Measurements from ENCODE around the gene CARMIL1. TPM values are rescaled to one million over a fixed set of nuclear protein-coding genes. Genes with fewer than 3 reads are reported as not detected.

CARMIL1 gene
- total RNA-seq, 4 donors from 2014 or later = 6.2 to 17.2 (median 11.5) TPM

DNA sequence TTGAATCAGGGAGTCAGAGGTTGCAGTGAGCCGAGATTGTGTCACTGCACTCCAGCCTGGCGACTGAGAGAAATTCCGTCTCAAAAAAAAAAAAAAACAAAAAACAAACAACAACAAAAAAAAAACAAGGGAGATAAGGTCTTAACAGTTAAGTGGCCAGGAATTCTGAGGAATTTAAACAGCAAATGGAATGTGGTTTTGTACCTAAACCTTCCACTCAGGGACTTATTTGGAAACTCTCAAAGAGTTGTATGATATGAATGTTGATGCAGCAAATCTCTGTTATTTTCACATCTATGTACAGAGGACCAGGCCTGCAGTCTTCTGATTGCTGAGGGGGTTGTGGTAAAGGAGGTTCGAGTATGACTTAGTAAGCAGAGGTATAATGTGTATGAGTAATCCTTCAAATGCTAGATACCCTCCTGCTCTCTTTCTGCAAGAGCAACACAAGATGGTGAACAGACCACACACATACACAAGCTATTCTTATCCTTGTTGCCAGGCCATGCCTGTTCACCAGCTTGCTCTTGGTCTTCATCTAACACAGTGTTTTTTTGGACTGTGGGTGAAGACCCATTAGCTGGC is 197.9 kb downstream of the CARMIL1 start:
- ATAC-seq = no peak
- Histone ChIP-seq H3K4me1 (no peaks in the 10 kb centered on the region), H3K36me3 (no peaks in the 10 kb centered on the region), H3K27me3 (no peaks in the 10 kb centered on the region), H3K4me3 (no peak overlapping the region), H3K27ac (no peak overlapping the region), H3K9me3 (no peaks in the 10 kb centered on the region)
- 71 to 74% methylated on average over 3 to 4 of the region's 4 CpGs for WGBS, 2 donors (ENCODE audit: low coverage in 1 of 2)
- no peak for TF ChIP-seq POLR2AphosphoS5 (IDR thresholded peaks at IDR 0.05)
- TF ChIP-seq, protein P1, sequence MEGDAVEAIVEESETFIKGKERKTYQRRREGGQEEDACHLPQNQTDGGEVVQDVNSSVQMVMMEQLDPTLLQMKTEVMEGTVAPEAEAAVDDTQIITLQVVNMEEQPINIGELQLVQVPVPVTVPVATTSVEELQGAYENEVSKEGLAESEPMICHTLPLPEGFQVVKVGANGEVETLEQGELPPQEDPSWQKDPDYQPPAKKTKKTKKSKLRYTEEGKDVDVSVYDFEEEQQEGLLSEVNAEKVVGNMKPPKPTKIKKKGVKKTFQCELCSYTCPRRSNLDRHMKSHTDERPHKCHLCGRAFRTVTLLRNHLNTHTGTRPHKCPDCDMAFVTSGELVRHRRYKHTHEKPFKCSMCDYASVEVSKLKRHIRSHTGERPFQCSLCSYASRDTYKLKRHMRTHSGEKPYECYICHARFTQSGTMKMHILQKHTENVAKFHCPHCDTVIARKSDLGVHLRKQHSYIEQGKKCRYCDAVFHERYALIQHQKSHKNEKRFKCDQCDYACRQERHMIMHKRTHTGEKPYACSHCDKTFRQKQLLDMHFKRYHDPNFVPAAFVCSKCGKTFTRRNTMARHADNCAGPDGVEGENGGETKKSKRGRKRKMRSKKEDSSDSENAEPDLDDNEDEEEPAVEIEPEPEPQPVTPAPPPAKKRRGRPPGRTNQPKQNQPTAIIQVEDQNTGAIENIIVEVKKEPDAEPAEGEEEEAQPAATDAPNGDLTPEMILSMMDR (IDR thresholded peaks at IDR 0.05) = no peak
- TF ChIP-seq EP300 (IDR thresholded peaks at IDR 0.05) = no peak
- no peak for TF ChIP-seq POLR2A (IDR thresholded peaks at IDR 0.05)

DNA sequence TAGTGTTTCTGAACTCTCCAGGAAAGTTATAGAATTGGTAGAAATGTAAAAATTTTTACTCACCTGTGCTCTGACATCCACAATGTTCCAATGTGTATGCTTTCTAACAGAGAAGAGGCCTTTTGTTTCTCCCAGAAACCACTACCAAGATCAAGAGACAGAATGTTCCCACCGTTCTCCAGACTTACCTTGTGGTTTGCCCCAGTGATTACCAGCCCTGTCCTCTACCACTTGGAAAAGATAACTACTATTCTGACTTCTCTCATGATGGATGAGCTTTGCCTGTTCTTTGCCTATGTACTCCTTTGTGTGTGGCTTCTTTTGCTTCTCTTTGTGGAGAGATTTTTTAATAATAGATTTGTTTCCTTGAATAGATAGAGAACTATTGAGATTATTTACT is 199.8 kb downstream of the CARMIL1 start:
- Histone ChIP-seq H3K4me1 (no peaks in the 10 kb centered on the region), H3K27ac (no peak overlapping the region), H3K9me3 (no peaks in the 10 kb centered on the region), H3K27me3 (no peaks in the 10 kb centered on the region), H3K4me3 (no peak overlapping the region), H3K36me3 (no peaks in the 10 kb centered on the region)
- no peak for TF ChIP-seq EP300 (IDR thresholded peaks at IDR 0.05)
- ATAC-seq = no peak
- 43 to 82% methylated on average over 1 of the region's 1 CpG for WGBS, 2 donors (ENCODE audit: low coverage in 1 of 2)

DNA sequence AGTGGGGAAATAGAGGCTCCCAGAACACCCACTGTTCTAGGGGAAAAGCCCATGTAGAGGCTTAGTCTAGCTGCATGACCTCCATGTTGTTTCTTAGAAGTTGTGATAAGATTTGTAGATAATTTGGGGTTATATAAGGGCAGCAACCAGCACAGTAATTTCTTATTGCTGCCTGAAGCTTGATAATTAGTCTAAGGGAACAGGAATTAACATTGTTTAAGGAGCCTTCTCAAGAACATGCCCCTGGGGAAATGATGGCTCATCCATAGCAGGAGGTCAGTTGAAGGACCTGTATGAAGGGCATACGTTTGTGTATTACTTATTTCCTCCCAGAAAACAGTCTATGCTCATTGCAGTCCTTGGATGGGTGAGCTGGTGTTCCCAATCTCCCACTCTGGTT is 202.1 kb downstream of the CARMIL1 start:
- no peak for TF ChIP-seq POLR2A (IDR thresholded peaks at IDR 0.05)
- TF ChIP-seq EP300 (IDR thresholded peaks at IDR 0.05) = no peak
- no peak for TF ChIP-seq POLR2AphosphoS5 (IDR thresholded peaks at IDR 0.05)
- TF ChIP-seq, protein P1 (IDR thresholded peaks at IDR 0.05) = no peak
- no peaks in the 10 kb centered on the region for H3K27me3 ChIP-seq
- H3K9me3 ChIP-seq = no peaks in the 10 kb centered on the region
- ATAC-seq = no peak
- no peak overlapping the region for H3K4me3 ChIP-seq
- H3K4me1 ChIP-seq = no peaks in the 10 kb centered on the region
- H3K36me3 ChIP-seq = no peaks in the 10 kb centered on the region
- WGBS, 2 donors (ENCODE audit: low coverage in 1 of 2) = 86 to 89% methylated on average over 1 of the region's 1 CpG
- H3K27ac ChIP-seq = no peak overlapping the region

DNA sequence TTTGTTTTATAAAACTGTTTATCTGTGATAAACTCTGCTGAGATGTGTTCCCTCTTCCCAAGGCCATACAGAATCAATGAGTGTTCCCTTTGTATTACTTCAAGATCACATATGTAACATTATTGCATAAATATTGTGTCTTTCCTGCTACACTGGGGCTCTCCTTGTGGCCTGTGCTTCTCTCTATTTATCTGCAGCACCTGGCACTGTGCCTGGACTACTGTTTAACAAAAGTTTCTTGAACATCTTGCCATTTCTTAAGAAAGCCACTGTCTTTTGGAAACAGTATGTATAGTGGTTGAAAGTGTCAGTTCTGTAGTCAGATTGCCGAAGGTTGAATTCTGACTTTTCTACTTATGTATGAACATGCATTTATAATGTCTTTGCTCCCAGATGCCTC is 203.8 kb downstream of the CARMIL1 start:
- TF ChIP-seq EP300 (IDR thresholded peaks at IDR 0.05) = no peak
- TF ChIP-seq, protein P1 (IDR thresholded peaks at IDR 0.05) = no peak
- no peak for TF ChIP-seq POLR2A (IDR thresholded peaks at IDR 0.05)
- TF ChIP-seq POLR2AphosphoS5 (IDR thresholded peaks at IDR 0.05) = no peak
- Histone ChIP-seq H3K27me3 (no peaks in the 10 kb centered on the region), H3K27ac (no peak overlapping the region), H3K4me3 (no peak overlapping the region), H3K36me3 (no peaks in the 10 kb centered on the region), H3K9me3 (no peaks in the 10 kb centered on the region), H3K4me1 (no peaks in the 10 kb centered on the region)
- 89 to 94% methylated on average over 1 of the region's 1 CpG for WGBS, 2 donors (ENCODE audit: low coverage in 1 of 2)
- ATAC-seq = no peak

DNA sequence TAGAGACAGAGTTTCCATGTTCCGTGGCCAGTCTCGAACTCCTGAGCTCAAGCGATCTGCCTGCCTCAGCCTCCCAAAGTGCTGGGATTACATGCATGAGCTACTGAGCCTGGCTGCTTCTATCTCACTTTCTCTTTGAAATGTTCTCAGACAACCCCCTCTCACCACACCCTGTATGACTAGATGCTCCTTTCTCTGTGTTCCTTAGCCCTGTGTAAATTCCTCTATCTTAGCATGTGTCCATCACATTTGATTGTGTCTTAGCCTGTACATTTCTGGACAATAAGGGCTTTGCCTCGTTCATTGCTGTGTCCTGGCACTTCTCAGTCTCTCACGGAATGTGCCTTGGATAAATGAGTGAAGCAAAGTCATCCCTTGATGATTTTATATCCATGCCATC is 204.8 kb downstream of the CARMIL1 start:
- no peaks in the 10 kb centered on the region for H3K9me3 ChIP-seq
- no peak overlapping the region for H3K4me3 ChIP-seq
- H3K27ac ChIP-seq = no peak overlapping the region
- 92 to 93% methylated on average over 2 to 5 of the region's 5 CpGs for WGBS, 2 donors (ENCODE audit: low coverage in 1 of 2)
- H3K27me3 ChIP-seq = no peaks in the 10 kb centered on the region
- TF ChIP-seq EP300 (IDR thresholded peaks at IDR 0.05) (no peak), POLR2A (IDR thresholded peaks at IDR 0.05) (no peak), POLR2AphosphoS5 (IDR thresholded peaks at IDR 0.05) (no peak)
- TF ChIP-seq, protein P1 (IDR thresholded peaks at IDR 0.05) = no peak
- no peak for ATAC-seq
- H3K4me1 ChIP-seq = no peaks in the 10 kb centered on the region
- H3K36me3 ChIP-seq = no peaks in the 10 kb centered on the region
